Measurements from ENCODE around the gene TEAD4. TPM values are rescaled to one million over a fixed set of nuclear protein-coding genes. Genes with fewer than 3 reads are reported as not detected.

TEAD4 gene
- total RNA-seq, 1 experiment from 2014 or later, result 96.8 TPM

DNA sequence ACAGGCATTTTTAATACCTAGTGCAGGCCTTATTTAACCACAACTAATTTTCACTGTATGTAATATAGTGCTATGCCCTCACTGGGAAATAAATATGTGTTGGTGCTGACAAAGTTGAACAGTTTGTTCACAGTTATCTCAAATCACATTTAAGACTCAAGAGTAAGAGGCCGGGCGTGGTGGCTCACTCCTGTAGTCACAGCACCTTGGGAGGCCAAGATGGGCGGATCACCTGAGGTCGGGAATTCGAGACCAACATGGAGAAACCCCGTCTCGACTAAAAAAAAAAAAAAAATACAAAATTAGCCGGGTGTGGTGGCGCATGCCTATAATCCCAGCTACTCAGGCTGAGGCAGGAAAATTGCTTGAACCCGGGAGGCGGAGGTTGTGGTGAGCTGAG, 22.9 kb upstream of the TEAD4 start:
- peaks cover 9% of the 10 kb centered on the region; the same call in 1 of the 2 replicates for H3K36me3 Mint-ChIP-seq
- H3K4me3 Mint-ChIP-seq, result no peak overlapping the region
- no peaks in the 10 kb centered on the region for H3K4me1 Mint-ChIP-seq
- ATAC-seq, result no peak
- ChIA-PET POLR2A (no interaction called here), CTCF (interaction anchor here (0.6 to 1.1 kb wide), 2 partner anchors 52 to 1255 kb away, joined by 3 read pairs; no protein-coding TSS in a partner anchor)
- no peak for TF ChIP-seq SP1 (CRISPR knock-in tag; conservative IDR thresholded peaks at IDR 0.05)
- TF ChIP-seq ZNF317 (CRISPR knock-in tag; IDR thresholded peaks at IDR 0.05; ENCODE audit: borderline replicate concordance, low read depth), result no peak
- TF ChIP-seq NFE2L1 (CRISPR knock-in tag; IDR thresholded peaks at IDR 0.05), result no peak
- TF ChIP-seq TEAD4 (CRISPR knock-in tag; IDR thresholded peaks at IDR 0.05), result no peak
- TF ChIP-seq GTF2I (CRISPR knock-in tag; conservative IDR thresholded peaks at IDR 0.05), result no peak
- TF ChIP-seq, protein P1, sequence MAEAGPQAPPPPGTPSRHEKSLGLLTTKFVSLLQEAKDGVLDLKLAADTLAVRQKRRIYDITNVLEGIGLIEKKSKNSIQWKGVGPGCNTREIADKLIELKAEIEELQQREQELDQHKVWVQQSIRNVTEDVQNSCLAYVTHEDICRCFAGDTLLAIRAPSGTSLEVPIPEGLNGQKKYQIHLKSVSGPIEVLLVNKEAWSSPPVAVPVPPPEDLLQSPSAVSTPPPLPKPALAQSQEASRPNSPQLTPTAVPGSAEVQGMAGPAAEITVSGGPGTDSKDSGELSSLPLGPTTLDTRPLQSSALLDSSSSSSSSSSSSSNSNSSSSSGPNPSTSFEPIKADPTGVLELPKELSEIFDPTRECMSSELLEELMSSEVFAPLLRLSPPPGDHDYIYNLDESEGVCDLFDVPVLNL (CRISPR knock-in tag; IDR thresholded peaks at IDR 0.05; ENCODE audit: borderline replicate concordance, low read depth), result no peak
- no peak for TF ChIP-seq TEAD1 (CRISPR knock-in tag; IDR thresholded peaks at IDR 0.05)
- no peak for TF ChIP-seq ZBTB21 (CRISPR knock-in tag; IDR thresholded peaks at IDR 0.05; ENCODE audit: borderline replicate concordance)
- no peak for TF ChIP-seq FOXK1 (CRISPR knock-in tag; IDR thresholded peaks at IDR 0.05)
- no peak for TF ChIP-seq SMAD3 (CRISPR knock-in tag; IDR thresholded peaks at IDR 0.05; ENCODE audit: borderline replicate concordance)
- TF ChIP-seq ATF1 (CRISPR knock-in tag; IDR thresholded peaks at IDR 0.05), result no peak
- TF ChIP-seq, protein P2, sequence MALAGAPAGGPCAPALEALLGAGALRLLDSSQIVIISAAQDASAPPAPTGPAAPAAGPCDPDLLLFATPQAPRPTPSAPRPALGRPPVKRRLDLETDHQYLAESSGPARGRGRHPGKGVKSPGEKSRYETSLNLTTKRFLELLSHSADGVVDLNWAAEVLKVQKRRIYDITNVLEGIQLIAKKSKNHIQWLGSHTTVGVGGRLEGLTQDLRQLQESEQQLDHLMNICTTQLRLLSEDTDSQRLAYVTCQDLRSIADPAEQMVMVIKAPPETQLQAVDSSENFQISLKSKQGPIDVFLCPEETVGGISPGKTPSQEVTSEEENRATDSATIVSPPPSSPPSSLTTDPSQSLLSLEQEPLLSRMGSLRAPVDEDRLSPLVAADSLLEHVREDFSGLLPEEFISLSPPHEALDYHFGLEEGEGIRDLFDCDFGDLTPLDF (CRISPR knock-in tag; IDR thresholded peaks at IDR 0.05), result no peak
- TF ChIP-seq ZNF416 (CRISPR knock-in tag; IDR thresholded peaks at IDR 0.05), result no peak
- no peak for TF ChIP-seq CREB1 (CRISPR knock-in tag; IDR thresholded peaks at IDR 0.05)
- no peaks in the 10 kb centered on the region for H3K27me3 Mint-ChIP-seq (ENCODE audit: low read depth)
- no peak overlapping the region for H3K27ac Mint-ChIP-seq
- no peak for DNase-seq (ENCODE audit: low spot score)
- no peaks in the 10 kb centered on the region for H3K9me3 Mint-ChIP-seq

DNA sequence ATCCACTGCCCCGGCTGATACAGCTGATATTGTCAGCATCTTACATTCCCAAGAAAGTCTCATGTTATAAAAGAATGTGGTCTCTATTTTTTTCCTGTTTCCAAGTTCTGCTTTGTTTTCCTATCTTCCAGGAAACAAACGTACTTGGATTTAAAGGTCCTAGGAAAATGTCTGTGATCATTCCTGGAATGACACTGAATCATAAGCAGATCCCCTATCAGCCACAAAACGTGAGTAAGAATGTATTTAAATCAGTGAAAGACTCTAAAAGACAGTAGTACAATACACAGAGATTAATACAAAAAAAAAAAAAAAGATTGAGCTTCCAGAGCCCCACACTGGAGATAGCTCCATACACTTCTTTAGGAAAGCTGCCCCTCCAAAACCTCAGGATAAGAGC, 21.7 kb upstream of the TEAD4 start:
- no peak overlapping the region for H3K4me3 Mint-ChIP-seq
- H3K36me3 Mint-ChIP-seq, result peaks cover 8% of the 10 kb centered on the region; the same call in 1 of the 2 replicates
- ChIA-PET POLR2A (no interaction called here), CTCF (interaction anchor here (0.6 kb wide), 1 partner anchor 273 kb away, joined by 5 read pairs; no protein-coding TSS in a partner anchor)
- no peaks in the 10 kb centered on the region for H3K4me1 Mint-ChIP-seq
- TF ChIP-seq NFE2L1 (CRISPR knock-in tag; IDR thresholded peaks at IDR 0.05) (no peak), IRF1 (CRISPR knock-in tag; IDR thresholded peaks at IDR 0.05) (no peak), GRHL2 (CRISPR knock-in tag; IDR thresholded peaks at IDR 0.05; ENCODE audit: insufficient replicate concordance, severe bottlenecking) (no peak)
- no peak overlapping the region for H3K27ac Mint-ChIP-seq
- H3K27me3 Mint-ChIP-seq (ENCODE audit: low read depth), result no peaks in the 10 kb centered on the region
- no peak for ATAC-seq
- H3K9me3 Mint-ChIP-seq, result no peaks in the 10 kb centered on the region
- no peak for DNase-seq (ENCODE audit: low spot score)

DNA sequence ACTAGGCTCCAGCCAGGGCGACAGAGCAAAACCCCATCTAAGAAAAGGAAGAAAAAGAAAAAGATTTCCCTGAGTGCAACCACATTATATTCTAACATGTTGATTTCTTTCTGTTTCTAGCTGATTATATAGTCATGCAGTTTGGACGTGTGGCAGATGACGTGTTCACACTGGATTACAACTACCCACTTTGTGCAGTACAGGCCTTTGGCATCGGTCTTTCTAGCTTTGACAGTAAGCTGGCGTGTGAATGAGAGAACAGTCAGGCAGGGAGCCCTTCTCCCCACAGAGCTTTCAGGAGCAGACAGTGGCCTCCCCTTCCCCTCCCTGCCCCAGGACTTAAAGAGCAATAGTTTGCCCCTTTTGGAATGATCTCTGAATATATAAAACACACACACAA, 20.0 kb upstream of the TEAD4 start:
- DNase-seq (ENCODE audit: low spot score) (no peak), ATAC-seq (no peak)
- Mint-ChIP-seq H3K27ac (no peak overlapping the region; the same call in 1 of the 2 replicates), H3K9me3 (no peaks in the 10 kb centered on the region), H3K4me1 (no peaks in the 10 kb centered on the region), H3K36me3 (peaks cover 8% of the 10 kb centered on the region; the same call in 1 of the 2 replicates), H3K4me3 (no peak overlapping the region), H3K27me3 (ENCODE audit: low read depth) (no peaks in the 10 kb centered on the region)
- TF ChIP-seq TEAD4 (CRISPR knock-in tag; IDR thresholded peaks at IDR 0.05) (no peak), KAT7 (CRISPR knock-in tag; IDR thresholded peaks at IDR 0.05; ENCODE audit: borderline replicate concordance) (no peak), ZNF396 (CRISPR knock-in tag; IDR thresholded peaks at IDR 0.05; ENCODE audit: borderline replicate concordance) (no peak), GABPB1 (CRISPR knock-in tag; IDR thresholded peaks at IDR 0.05) (no peak), JUN (CRISPR knock-in tag; IDR thresholded peaks at IDR 0.05) (no peak), USF2 (CRISPR knock-in tag; IDR thresholded peaks at IDR 0.05) (no peak), ZNF121 (CRISPR knock-in tag; IDR thresholded peaks at IDR 0.05) (no peak), AR (CRISPR knock-in tag; IDR thresholded peaks at IDR 0.05) (no peak), ETV6 (CRISPR knock-in tag; IDR thresholded peaks at IDR 0.05) (no peak), FOXJ3 (CRISPR knock-in tag; IDR thresholded peaks at IDR 0.05; ENCODE audit: borderline replicate concordance) (no peak)
- TF ChIP-seq, protein P3, sequence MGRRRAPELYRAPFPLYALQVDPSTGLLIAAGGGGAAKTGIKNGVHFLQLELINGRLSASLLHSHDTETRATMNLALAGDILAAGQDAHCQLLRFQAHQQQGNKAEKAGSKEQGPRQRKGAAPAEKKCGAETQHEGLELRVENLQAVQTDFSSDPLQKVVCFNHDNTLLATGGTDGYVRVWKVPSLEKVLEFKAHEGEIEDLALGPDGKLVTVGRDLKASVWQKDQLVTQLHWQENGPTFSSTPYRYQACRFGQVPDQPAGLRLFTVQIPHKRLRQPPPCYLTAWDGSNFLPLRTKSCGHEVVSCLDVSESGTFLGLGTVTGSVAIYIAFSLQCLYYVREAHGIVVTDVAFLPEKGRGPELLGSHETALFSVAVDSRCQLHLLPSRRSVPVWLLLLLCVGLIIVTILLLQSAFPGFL (CRISPR knock-in tag; IDR thresholded peaks at IDR 0.05; ENCODE audit: borderline replicate concordance), result no peak
- ChIA-PET POLR2A (no interaction called here), CTCF (no interaction called here)

All from WTC11 (cell line).